IMR-90 (cell line): ENCODE results near the gene SNAPC2.

ENCODE experiments used
- CHD1 ChIP-seq: IDR thresholded peaks from 2 replicates; pipeline ENCODE4 v1.6.1; 2012; ENCODE audit warnings: low read depth, low read length, improper control_type of control experiment
- CTCF ChIP-seq: conservative IDR thresholded peaks from 2 replicates; pipeline ENCODE4 v1.5.1; 2012; ENCODE audit warnings: mild to moderate bottlenecking, low read depth, low read length, improper control_type of control experiment
- FOS ChIP-seq: fragments of 150-350 bp; IDR thresholded peaks from 2 replicates; pipeline ENCODE4 v1.6.1; 2016; ENCODE audit warnings: low read depth, low read length
- MAZ ChIP-seq: IDR thresholded peaks from 2 replicates; pipeline ENCODE4 v1.6.1; 2012; ENCODE audit warnings: low read depth, mild to moderate bottlenecking, low read length, improper control_type of control experiment, moderate library complexity, borderline replicate concordance
- POLR2A ChIP-seq: IDR thresholded peaks from 2 replicates; pipeline ENCODE4 v1.6.1; 2012; ENCODE audit warnings: mild to moderate bottlenecking, low read depth, low read length
- RAD21 ChIP-seq: IDR thresholded peaks from 2 replicates; pipeline ENCODE4 v1.6.1; 2012; ENCODE audit warnings: low read length, improper control_type of control experiment
- USF2 ChIP-seq: fragments of 150-350 bp; IDR thresholded peaks from 2 replicates; pipeline ENCODE4 v1.6.1; 2017; ENCODE audit warnings: mild to moderate bottlenecking, antibody characterized with exemption, low read length, low read depth

- TF ChIP-seq POLR2A (no peak), CHD1 (no peak), RAD21 (no peak), CTCF (no peak), USF2 (no peak), MAZ (no peak), FOS (no peak)
Observed at GRCh38 chr19:7900931-7901330, 19.2 kb upstream of the SNAPC2 start.
